DMS153 treated with DMSO at 0.1 percent for 48 hours (cell line): Measurements from ENCODE around the gene RUFY1.
"Not testable (repeated sequence)": the region's sequence is repeated elsewhere in the genome, so short reads cannot be mapped to it uniquely, and the experiment has no call there.

Experiments
- DNase-seq: peaks from one replicate; lab custom pipeline; 2025; ENCODE audit not compliant: unreplicated experiment; lab: John Stamatoyannopoulos, UW

RUFY1 gene

DNA sequence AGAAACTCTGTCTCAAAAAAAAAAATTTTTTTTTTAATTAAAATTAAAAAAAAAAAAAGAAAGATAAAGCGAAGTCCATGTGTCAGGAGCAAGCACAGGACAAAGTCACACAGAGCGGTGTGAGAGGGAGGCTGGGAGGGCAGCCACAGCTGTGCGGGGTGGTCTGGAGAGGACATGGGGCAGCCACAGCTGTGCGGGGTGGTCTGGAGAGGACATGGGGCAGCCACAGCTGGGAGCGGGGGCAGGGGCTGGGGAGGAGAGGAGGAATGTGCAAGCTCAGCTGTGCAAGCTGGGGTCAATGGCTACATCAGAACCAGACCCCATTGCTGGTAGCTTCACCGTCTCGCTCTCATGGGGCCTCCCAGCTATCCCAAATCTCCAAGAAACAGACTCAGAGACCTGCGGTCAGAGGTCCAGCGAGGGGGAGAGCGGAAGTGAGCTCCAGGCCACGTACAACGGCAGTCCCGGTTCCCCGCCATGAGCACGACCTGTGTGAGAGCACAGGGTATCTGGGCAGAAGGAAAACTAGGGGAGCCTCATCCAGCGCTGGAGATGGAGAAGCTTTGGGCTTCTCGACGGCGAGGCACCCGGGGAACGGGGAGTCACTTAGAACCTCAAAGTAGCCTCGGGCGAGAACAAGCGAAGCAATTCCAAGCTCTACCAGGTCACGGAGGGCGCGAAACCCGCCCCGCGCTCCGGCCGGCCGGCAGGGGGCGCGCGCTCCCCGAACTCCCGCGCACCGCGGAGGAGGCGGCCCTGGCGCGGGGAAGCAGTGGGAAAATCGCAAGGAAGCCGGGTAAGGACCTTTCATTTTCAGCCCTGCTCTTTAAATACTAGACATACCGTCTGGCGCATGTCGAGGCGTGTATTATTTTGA is 107.2 kb downstream of the RUFY1 start:
- DNase-seq = not testable (repeated sequence)

DNA sequence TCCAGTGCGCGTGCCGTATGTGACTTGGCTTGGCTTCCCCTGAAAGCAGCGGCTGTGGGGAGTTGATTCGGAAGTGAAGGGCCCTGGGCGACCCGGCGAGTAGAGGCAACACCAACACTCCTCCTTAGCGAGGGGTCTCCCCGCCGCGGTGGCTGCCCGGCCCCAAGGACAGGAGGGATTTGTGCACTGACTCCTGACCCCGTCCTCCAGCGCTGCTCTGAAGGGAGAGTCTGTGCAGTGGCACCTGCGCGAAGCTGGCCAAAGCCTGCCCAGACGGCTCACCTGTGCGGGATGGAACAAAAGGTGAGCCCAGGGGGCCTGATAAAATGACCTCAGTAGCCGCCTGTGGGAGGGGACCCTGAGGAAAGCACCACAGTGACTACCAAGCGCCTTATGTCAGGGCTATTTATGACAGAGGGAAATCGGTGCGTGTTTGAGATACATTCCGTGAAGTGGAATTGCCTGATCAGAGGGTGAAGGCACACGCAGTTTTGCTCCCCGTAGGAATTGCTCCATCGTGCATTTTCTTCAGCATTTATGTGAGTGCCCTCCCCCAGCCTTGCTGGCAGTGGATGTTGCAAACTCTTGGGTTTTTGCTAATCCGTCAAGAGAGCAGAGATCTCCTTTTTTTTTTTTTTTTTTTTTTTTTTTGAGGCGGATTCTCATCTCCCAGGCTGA is 108.0 kb downstream of the RUFY1 start:
- DNase-seq = not testable (repeated sequence)
